Fibroblast of mammary gland (primary cell): Measurements from ENCODE around the gene ZNF606.

ENCODE experiments used
- DNase-seq: peaks from one replicate; pipeline ENCODE4 v3.0.0-alpha.2; 2010; ENCODE audit warnings: low read depth
- H3K4me3 ChIP-seq: 2 replicates; pipeline ENCODE4 v1.5.1; 2011; ENCODE audit warnings: low read depth, mild to moderate bottlenecking, low read length, moderate library complexity; ENCODE audit not compliant: control insufficient read depth
- TF ChIP-seq, protein P1 (sequence below): conservative IDR thresholded peaks from 2 replicates; pipeline ENCODE4 v1.5.1; 2011; ENCODE audit warnings: low read depth, low read length, inconsistent platforms; ENCODE audit not compliant: control insufficient read depth, insufficient read depth

ZNF606 gene

DNA sequence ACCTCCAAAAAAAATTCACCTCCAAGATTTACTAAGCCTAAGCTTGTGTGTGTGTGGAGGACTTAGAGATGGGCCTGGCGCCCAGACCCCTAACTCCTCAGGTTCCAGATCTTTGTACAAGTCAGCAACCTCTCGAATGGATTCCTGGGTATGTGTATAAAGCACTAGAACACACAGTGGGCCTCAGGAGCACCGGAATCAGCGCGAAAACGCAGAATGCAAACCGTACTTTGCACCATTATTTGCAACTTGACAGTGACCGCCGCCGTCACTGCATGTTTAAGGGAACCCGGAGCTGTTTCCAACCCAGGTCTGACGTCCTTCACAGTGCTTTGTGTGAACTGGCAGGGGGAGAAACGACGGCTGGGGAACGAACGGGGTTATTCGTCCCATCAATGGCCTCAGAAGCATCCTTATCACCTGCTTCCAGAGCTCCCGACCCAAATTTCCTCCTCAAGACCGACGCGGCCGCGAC, 688 bp downstream of the ZNF606 start:
- TF ChIP-seq, protein P1, sequence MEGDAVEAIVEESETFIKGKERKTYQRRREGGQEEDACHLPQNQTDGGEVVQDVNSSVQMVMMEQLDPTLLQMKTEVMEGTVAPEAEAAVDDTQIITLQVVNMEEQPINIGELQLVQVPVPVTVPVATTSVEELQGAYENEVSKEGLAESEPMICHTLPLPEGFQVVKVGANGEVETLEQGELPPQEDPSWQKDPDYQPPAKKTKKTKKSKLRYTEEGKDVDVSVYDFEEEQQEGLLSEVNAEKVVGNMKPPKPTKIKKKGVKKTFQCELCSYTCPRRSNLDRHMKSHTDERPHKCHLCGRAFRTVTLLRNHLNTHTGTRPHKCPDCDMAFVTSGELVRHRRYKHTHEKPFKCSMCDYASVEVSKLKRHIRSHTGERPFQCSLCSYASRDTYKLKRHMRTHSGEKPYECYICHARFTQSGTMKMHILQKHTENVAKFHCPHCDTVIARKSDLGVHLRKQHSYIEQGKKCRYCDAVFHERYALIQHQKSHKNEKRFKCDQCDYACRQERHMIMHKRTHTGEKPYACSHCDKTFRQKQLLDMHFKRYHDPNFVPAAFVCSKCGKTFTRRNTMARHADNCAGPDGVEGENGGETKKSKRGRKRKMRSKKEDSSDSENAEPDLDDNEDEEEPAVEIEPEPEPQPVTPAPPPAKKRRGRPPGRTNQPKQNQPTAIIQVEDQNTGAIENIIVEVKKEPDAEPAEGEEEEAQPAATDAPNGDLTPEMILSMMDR: no peak
- peak overlapping the region; percentile 71 for H3K4me3 ChIP-seq
- DNase-seq: peak; percentile 15

DNA sequence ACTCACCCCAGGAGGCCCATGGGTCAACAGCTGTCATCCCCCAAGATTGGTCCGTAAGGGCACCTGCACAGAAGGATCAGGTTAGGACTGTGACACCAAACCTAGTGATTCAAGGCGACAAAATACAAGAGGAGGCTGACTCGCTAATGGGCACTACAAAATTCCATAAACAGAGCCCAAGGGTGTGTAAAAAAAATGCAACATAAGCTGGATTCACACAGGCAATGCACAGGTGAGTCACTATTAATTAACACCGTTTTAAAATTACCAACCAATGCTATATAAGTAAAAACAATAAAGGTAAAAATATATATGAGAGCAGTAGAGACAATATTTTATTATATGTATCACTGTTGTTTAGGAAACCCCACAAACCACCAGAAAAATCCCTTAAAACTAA, 1.9 kb downstream of the ZNF606 start:
- TF ChIP-seq, protein P1: no peak
- DNase-seq: no peak
- H3K4me3 ChIP-seq: no peak overlapping the region

DNA sequence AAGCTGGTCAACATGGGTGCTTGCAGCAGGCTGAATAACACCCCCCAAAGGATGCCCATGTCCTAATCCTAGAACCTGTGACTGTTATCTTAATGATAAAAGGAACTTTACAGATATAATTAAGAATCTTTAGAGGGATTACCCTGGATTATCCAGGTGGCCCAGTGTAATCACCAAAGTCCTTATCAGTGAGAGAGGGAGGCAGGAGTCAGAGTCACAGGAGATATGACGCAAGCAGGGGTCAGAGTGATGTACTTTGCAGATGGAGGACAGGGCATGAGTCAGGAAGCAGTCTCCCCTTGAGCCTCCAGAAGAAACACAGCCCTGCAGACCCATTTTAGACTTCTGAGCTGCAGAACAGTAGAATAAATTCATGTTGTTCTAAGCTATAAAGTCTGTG, 9.8 kb downstream of the ZNF606 start:
- TF ChIP-seq, protein P1: no peak
- DNase-seq: no peak
- no peak overlapping the region for H3K4me3 ChIP-seq

DNA sequence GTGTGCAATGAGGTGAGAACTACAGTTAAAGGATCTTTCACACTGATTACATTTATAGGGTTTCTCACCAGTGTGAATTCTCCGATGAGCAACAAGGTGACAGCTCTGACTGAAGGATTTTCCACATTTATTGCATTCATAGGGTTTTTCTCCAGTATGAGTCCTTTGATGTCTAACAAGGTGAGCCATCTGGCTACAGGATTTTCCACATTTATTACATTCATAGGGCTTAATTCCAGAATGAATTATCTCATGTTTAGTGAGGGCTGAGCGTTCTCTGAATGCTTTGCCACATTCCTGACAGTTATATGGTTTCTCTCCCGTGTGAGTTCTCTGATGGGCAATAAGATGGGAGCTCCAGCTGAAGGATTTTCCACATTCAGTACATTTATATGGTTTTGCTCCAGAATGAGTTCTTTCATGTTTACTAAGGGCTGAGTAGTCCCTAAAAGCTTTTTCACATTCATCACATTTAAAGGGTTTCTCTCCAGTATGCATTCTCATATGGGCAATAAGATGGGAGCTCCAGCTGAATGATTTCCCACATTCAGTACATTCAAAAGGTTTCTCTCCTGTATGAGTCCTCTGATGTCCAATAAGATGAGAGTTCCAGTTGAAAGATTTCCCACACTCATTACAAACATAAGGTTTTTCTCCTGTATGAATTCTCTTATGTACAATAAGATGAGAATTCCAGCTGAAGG, 23.9 kb downstream of the ZNF606 start:
- peak; percentile 8 for DNase-seq
- TF ChIP-seq, protein P1: no peak
- H3K4me3 ChIP-seq: no peak overlapping the region

DNA sequence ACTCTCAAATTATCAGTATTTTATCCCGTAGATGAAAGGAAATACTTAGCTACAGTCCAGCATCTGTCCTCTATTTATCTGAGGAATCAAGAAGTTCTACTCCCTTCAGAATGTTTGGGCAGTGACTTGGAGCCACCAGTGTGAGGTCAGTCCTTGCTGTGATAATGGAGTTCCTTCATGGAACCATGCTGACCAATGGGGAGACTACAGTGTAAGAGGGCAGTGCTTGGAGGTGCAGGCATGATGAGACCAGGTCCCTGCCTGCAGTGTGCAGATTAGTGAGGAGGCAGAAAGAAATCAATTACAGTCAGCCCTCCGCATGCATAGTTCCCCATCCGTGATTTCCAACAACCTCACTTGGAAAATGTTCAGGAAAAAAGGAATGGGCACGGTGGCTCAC, 28.2 kb downstream of the ZNF606 start, which contains the start of gene C19orf18:
Gene C19orf18 (minus strand): TSS at position 101 of the 400 bp plus-strand sequence. CDS start 102 bp downstream, outside the sequence.
- H3K4me3 ChIP-seq: no peak within 1 kb of the TSS
- TF ChIP-seq, protein P1: no peak
- DNase-seq: no peak

DNA sequence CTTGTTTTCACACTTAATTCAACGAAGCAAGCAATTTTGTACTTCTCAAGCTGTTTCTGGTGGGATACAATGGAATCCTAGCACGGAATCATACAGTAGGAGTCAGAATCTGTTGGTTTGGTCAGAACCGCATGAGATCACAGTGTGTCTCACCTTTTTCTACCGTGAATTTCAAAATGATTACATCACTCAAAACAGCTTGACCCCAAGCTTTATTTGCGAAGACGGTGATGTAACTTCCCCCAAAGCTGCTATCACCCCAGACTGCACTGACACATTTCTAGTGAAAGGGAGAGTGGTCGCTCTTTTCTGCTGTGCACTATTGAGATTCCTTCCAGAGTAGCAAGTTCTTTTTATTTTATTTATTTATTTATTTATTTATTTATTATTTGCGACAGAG, 37.9 kb downstream of the ZNF606 start:
- DNase-seq: no peak
- TF ChIP-seq, protein P1: no peak
- H3K4me3 ChIP-seq: no peak overlapping the region

DNA sequence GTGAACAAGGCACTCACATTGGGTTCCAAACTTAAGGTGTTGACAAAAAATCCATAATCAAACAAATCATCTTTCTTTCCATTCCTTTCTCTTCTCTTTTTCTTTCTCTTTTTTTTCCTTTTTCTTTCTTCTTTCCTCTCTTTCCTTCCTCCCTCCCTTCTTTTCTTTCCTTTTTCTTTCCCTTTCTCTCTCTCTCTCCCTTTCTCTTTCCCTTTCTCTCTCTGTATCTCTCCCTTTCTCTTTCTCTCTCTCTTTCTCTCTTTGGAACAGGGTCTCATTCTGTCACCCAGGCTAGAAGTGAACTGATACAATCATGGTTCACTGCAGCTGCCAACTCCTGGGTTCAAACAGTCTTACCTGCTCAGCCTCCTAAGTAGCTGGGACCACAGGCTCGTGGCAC, 40.8 kb downstream of the ZNF606 start:
- DNase-seq: no peak
- TF ChIP-seq, protein P1: no peak
- H3K4me3 ChIP-seq: no peak overlapping the region
